RWPE2 (cell line): ENCODE measurements around the gene TIAL1.

Experiments
- ATAC-seq: fragments of 200-7000 bp; cut with Tn5 transposase; 3 replicates; pipeline ENCODE4 v1.9.1; 2021; ENCODE audit warnings: low read depth
- DNase-seq: peaks from one replicate; pipeline ENCODE4 v3.0.0-alpha.2; 2020; ENCODE audit warnings: low spot score
- H3K27ac ChIP-seq: fragments of 450-650 bp; 2 replicates; pipeline ENCODE4 v1.5.1; 2017; ENCODE audit warnings: mild to moderate bottlenecking; ENCODE audit not compliant: poor library complexity, severe bottlenecking
- H3K27me3 ChIP-seq: fragments of 250-450 bp; sonication (Bioruptor Pico); 2 replicates; pipeline ENCODE4 v1.5.1; 2021; ENCODE audit warnings: mild to moderate bottlenecking, moderate library complexity; ENCODE audit not compliant: insufficient read depth, poor library complexity, severe bottlenecking
- H3K36me3 ChIP-seq: fragments of 250-450 bp; sonication (Bioruptor Pico); 2 replicates; pipeline ENCODE4 v1.5.1; 2020; ENCODE audit warnings: low read depth, mild to moderate bottlenecking, moderate library complexity
- H3K4me1 ChIP-seq: fragments of 250-450 bp; sonication (Bioruptor Pico); 2 replicates; pipeline ENCODE4 v1.5.1; 2021; ENCODE audit warnings: mild to moderate bottlenecking, moderate library complexity; ENCODE audit not compliant: insufficient read depth, poor library complexity, severe bottlenecking
- H3K4me3 ChIP-seq: fragments of 250-450 bp; sonication (Bioruptor Pico); 2 replicates; pipeline ENCODE4 v1.5.1; 2021; ENCODE audit warnings: mild to moderate bottlenecking, moderate library complexity; ENCODE audit not compliant: severe bottlenecking
- H3K9me3 ChIP-seq: fragments of 250-450 bp; sonication (Bioruptor Pico); 2 replicates; pipeline ENCODE4 v1.5.1; 2021; ENCODE audit warnings: mild to moderate bottlenecking, moderate library complexity; ENCODE audit not compliant: severe bottlenecking
- TF ChIP-seq, protein P1 (sequence below): fragments of 450-650 bp; IDR thresholded peaks from one replicate; pipeline ENCODE4 v1.5.1; 2017; ENCODE audit warnings: mild to moderate bottlenecking, moderate library complexity; ENCODE audit not compliant: poor library complexity, severe bottlenecking

TIAL1 gene

DNA sequence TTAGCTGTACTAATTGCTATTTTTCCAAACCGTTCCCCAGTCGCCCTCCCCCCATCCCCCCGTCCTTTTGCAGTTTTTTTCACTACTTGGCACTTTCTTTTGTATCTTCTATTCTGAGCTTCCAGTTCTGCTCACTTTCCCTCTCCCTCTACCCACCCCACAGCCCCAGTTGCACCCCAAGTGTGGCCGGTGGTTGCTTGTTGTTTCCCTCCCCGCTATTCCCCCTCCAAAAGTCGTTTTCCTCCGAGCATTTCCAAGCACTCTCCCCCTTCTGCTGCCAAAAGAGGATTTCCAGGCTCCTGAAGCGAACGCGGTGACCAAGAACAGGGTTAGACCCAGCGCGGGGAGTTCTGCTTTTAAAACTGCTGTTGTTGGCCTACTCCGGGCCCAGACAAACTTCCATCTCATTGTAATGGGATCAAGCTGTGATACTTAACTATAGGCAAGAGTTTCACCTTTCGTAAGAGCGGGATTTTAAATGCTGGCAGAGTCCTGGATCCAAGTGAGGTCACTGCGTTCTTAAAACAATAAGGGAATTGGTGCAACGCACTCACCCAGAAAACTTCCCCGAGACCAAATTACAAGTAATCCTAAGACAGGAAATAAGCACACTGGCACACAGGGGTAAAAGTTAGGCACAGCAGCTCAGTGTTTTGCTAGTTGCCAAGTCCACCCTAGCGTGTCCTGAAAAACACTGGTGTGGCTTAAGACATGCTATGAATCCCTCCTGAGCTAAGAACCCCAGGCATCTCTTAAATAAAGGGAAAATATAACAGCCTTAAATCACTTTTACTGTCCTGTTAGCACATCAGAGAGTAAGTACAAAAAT lies 52.7 kb downstream of the TIAL1 start:
- Histone ChIP-seq H3K36me3 (no peaks in the 10 kb centered on the region), H3K4me1 (peaks cover 16% of the 10 kb centered on the region), H3K27me3 (no peaks in the 10 kb centered on the region), H3K4me3 (no peak overlapping the region), H3K27ac (peak overlapping the region; percentile 58), H3K9me3 (no peaks in the 10 kb centered on the region)
- DNase-seq (no peak), ATAC-seq (no peak)
- TF ChIP-seq, protein P1, sequence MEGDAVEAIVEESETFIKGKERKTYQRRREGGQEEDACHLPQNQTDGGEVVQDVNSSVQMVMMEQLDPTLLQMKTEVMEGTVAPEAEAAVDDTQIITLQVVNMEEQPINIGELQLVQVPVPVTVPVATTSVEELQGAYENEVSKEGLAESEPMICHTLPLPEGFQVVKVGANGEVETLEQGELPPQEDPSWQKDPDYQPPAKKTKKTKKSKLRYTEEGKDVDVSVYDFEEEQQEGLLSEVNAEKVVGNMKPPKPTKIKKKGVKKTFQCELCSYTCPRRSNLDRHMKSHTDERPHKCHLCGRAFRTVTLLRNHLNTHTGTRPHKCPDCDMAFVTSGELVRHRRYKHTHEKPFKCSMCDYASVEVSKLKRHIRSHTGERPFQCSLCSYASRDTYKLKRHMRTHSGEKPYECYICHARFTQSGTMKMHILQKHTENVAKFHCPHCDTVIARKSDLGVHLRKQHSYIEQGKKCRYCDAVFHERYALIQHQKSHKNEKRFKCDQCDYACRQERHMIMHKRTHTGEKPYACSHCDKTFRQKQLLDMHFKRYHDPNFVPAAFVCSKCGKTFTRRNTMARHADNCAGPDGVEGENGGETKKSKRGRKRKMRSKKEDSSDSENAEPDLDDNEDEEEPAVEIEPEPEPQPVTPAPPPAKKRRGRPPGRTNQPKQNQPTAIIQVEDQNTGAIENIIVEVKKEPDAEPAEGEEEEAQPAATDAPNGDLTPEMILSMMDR: no peak

DNA sequence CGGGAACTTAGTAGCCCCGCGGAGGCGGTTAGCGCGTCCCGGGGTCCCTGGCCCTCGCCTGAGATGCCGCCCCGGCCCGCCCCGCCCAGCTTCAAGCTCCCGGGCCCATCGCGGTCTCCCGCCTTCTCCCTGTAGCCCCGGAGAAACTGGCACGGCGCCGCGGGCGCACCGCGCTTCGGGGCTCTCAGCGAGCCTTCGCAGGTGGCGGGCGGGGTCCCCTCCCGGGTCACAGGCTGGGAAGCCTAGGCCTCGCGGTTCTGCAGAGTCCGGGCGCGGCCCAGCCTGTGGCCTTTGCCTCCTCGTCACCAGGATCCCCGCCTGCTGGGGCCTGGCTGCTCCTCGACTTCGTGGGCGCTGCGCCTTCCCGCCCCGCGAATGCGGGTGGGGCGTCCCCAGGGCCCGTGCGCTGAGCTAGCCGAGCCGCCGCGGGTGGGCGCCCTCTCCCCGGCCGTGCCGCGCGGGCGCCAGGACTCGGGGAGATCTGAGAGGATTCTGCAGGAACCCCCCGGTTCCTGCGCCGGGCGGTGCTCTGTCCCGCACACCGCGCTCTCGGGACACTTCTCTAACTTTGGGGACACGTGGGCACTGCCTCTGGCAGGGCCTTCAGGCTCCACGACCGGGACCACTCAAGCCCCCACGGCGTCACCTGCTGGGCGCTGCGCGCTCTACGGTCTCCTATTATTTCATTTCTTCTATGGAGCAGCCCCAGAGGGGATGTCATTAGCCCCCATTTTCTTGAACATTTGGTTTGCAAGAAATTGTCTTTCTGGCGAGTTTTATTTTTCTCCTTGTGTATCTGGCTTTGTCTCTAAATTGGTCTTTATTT lies 53.6 kb downstream of the TIAL1 start:
- Histone ChIP-seq H3K9me3 (no peaks in the 10 kb centered on the region), H3K4me1 (peaks cover 10% of the 10 kb centered on the region), H3K27me3 (no peaks in the 10 kb centered on the region), H3K27ac (peak overlapping the region; percentile 58), H3K4me3 (peak overlapping the region; percentile 63), H3K36me3 (no peaks in the 10 kb centered on the region)
- DNase-seq: peak; percentile 68
- peak; percentile 64 for ATAC-seq
- TF ChIP-seq, protein P1: peak; percentile 83

DNA sequence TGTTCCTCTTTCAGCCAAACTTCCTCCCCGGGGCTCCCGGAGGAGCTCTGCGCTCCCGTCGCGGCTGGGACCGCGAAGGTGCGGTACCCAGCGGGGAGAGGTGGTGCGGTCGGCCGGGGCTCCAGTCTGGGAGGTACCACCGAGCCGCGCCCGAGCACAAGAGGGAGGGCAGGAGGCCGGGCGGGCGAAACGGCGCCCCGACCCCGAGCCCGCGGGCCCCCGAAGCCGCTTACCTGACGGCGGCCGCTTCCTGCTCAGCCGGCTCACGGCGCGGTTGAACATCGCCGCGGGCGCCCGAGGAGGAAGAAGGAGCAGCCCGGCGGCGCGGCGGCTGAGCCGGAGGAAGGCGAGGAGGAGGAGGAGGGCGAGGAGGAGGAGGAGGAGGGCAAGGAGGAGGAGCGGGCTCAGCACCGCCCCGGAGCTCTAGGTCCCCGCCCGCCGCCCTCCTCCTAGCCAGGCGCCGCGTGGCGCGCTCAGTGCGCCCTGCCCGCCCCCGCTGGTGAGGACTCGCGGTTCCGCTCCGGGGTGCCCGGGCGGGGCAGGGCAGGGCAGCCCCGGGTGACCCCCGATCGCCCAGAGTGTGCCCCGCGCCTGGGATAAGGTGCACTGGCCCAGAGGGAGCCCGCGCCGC lies 54.3 kb downstream of the TIAL1 start, which contains the start of gene RGS10:
TSS of gene RGS10 (minus strand) at position 363 of the 631 bp plus-strand sequence. CDS start at position 282, 81 bp downstream.
- H3K4me1 ChIP-seq: peaks cover 10% of the 10 kb centered on the region

GRCh38 chr10:119541459-119542356 lies 55.1 kb downstream of the TIAL1 start:
- ATAC-seq: no peak
- no peaks in the 10 kb centered on the region for H3K36me3 ChIP-seq
- H3K27me3 ChIP-seq: no peaks in the 10 kb centered on the region
- H3K9me3 ChIP-seq: no peaks in the 10 kb centered on the region
- H3K4me1 ChIP-seq: peaks cover 10% of the 10 kb centered on the region
- H3K4me3 ChIP-seq: peak overlapping the region; percentile 63
- TF ChIP-seq, protein P1: no peak
- no peak for DNase-seq
- H3K27ac ChIP-seq: peak overlapping the region; percentile 58

More for the DNA sequence above, 54.3 kb downstream of the TIAL1 start, which contains the start of gene RGS10:
- Histone ChIP-seq H3K9me3 (no peaks in the 10 kb centered on the region), H3K4me3 (peak within 1 kb of the TSS; percentile 63), H3K36me3 (no peaks in the 10 kb centered on the region), H3K27me3 (no peaks in the 10 kb centered on the region), H3K27ac (peak within 1 kb of the TSS; percentile 58)
- TF ChIP-seq, protein P1: no peak
- ATAC-seq (peak; percentile 83), DNase-seq (peak; percentile 83)
